WTC11 (cell line): ENCODE results near the gene GALNT7. TPM values are rescaled to one million over a fixed set of nuclear protein-coding genes. Genes with fewer than 3 reads are reported as not detected.

Source experiments
- ATAC-seq: fragments of 200-7000 bp; cut with Tn5 transposase; 2 replicates; pipeline ENCODE4 v1.10.0; 2021; ENCODE audit warnings: mild to moderate bottlenecking, moderate library complexity
- CTCF ChIA-PET: fragments of 300-600 bp; sonication (Branson Sonifier 250); formaldehyde crosslinking; loops from one replicate; lab custom pipeline; 2021; ENCODE audit warnings: antibody characterized with exemption; lab: Charles Lee
- POLR2A ChIA-PET: fragments of 350-600 bp; sonication (Branson Sonifier 250); formaldehyde crosslinking; loops from one replicate; lab custom pipeline; 2021; ENCODE audit warnings: antibody characterized with exemption; lab: Charles Lee
- DNase-seq: peaks from one replicate; pipeline ENCODE4 v3.0.0; 2021; ENCODE audit warnings: low spot score
- H3K27ac Mint-ChIP-seq: 2 replicates; pipeline ENCODE4 v1.8.0; 2021; ENCODE audit warnings: mixed read lengths
- H3K27me3 Mint-ChIP-seq: 2 replicates; pipeline ENCODE4 v1.8.0; 2021; ENCODE audit warnings: low read depth, mild to moderate bottlenecking, moderate library complexity, mixed read lengths
- H3K36me3 Mint-ChIP-seq: 2 replicates; pipeline ENCODE4 v1.8.0; 2021; ENCODE audit warnings: mixed read lengths
- H3K4me1 Mint-ChIP-seq: 2 replicates; pipeline ENCODE4 v1.8.0; 2022; ENCODE audit warnings: mixed read lengths
- H3K4me3 Mint-ChIP-seq: 2 replicates; pipeline ENCODE4 v1.8.0; 2021; ENCODE audit warnings: mild to moderate bottlenecking, moderate library complexity, mixed read lengths
- H3K9me3 Mint-ChIP-seq: 2 replicates; pipeline ENCODE4 v1.8.0; 2021; ENCODE audit warnings: mixed read lengths
- ATF1 ChIP-seq: sonication (generic); formaldehyde crosslinking; IDR thresholded peaks from 2 replicates; pipeline ENCODE4 v1.8.1; 2023; ENCODE audit warnings: mild to moderate bottlenecking, moderate library complexity, missing genetic modification reagents
- ATF6 ChIP-seq: sonication (generic); formaldehyde crosslinking; IDR thresholded peaks from 2 replicates; pipeline ENCODE4 v1.8.1; 2023; ENCODE audit warnings: mild to moderate bottlenecking, missing genetic modification reagents
- CTCF ChIP-seq: fragments of 200-600 bp; IDR thresholded peaks from 2 replicates; pipeline ENCODE4 v1.8.0; 2022; ENCODE audit warnings: antibody characterized with exemption
- ERG ChIP-seq: fragments of 250-450 bp; sonication (Bioruptor Pico); IDR thresholded peaks from 2 replicates; pipeline ENCODE4 v1.8.0; 2021; ENCODE audit warnings: mild to moderate bottlenecking
- ETV6 ChIP-seq: sonication (generic); formaldehyde crosslinking; IDR thresholded peaks from 2 replicates; pipeline ENCODE4 v1.8.1; 2022; ENCODE audit warnings: mild to moderate bottlenecking, missing genetic modification reagents
- GRHL2 ChIP-seq: fragments of 250-450 bp; sonication (Bioruptor Pico); IDR thresholded peaks from 2 replicates; pipeline ENCODE4 v1.8.0; 2022; ENCODE audit warnings: mild to moderate bottlenecking, moderate library complexity; ENCODE audit not compliant: insufficient replicate concordance, severe bottlenecking
- SP1 ChIP-seq: sonication (generic); formaldehyde crosslinking; conservative IDR thresholded peaks from 2 replicates; pipeline ENCODE4 v1.8.1; 2022; ENCODE audit warnings: missing genetic modification reagents
- STAT6 ChIP-seq: sonication (generic); formaldehyde crosslinking; conservative IDR thresholded peaks from 2 replicates; pipeline ENCODE4 v1.8.1; 2023; ENCODE audit warnings: mild to moderate bottlenecking, low read depth, missing genetic modification reagents, moderate library complexity
- USF2 ChIP-seq: sonication (generic); formaldehyde crosslinking; IDR thresholded peaks from 2 replicates; pipeline ENCODE4 v1.8.1; 2023; ENCODE audit warnings: mild to moderate bottlenecking, missing genetic modification reagents, moderate library complexity
- ZNF121 ChIP-seq: sonication (generic); formaldehyde crosslinking; IDR thresholded peaks from 2 replicates; pipeline ENCODE4 v1.8.0; 2023; ENCODE audit warnings: missing genetic modification reagents
- ZNF396 ChIP-seq: fragments of 250-450 bp; sonication (Bioruptor Pico); IDR thresholded peaks from 2 replicates; pipeline ENCODE4 v1.8.0; 2021; ENCODE audit warnings: mild to moderate bottlenecking, moderate library complexity, borderline replicate concordance
- ZNF416 ChIP-seq: fragments of 250-450 bp; sonication (Bioruptor Pico); IDR thresholded peaks from 2 replicates; pipeline ENCODE4 v1.9.0; 2021; ENCODE audit warnings: mild to moderate bottlenecking, inconsistent platforms
- ZNF423 ChIP-seq: fragments of 250-450 bp; sonication (Bioruptor Pico); IDR thresholded peaks from 2 replicates; pipeline ENCODE4 v2.1.2; 2022; ENCODE audit warnings: mild to moderate bottlenecking, moderate library complexity
- ZNF512 ChIP-seq: sonication (generic); formaldehyde crosslinking; IDR thresholded peaks from 2 replicates; pipeline ENCODE4 v1.8.1; 2022; ENCODE audit warnings: missing genetic modification reagents, borderline replicate concordance
- total RNA-seq: library from RNA; stranded (reverse); gene quantifications from 3 replicates; pipeline ENCODE4 v1.2.3, GENCODE V29; 2021

The GALNT7 gene
- total RNA-seq, 1 experiment from 2014 or later = 86.9 TPM

- TF ChIP-seq STAT6 (CRISPR knock-in tag) (no peak), USF2 (no peak), ZNF423 (CRISPR knock-in tag) (no peak), ZNF416 (CRISPR knock-in tag) (no peak), ZNF512 (CRISPR knock-in tag) (no peak), SP1 (CRISPR knock-in tag) (no peak), ERG (CRISPR knock-in tag) (no peak), ATF1 (no peak)
Measured at GRCh38 chr4:173287486-173287885, 118.9 kb downstream of the GALNT7 start (continued).

GRCh38 chr4:173288296-173288695 is 119.7 kb downstream of the GALNT7 start:
- TF ChIP-seq ZNF396 (CRISPR knock-in tag) (no peak), CTCF (peak; percentile 64; the same call in 1 of the 2 replicates)
- Mint-ChIP-seq H3K4me1 (peaks cover 2% of the 10 kb centered on the region; the same call in 1 of the 2 replicates), H3K27ac (no peak overlapping the region), H3K9me3 (peaks cover 50% of the 10 kb centered on the region), H3K27me3 (no peaks in the 10 kb centered on the region; the same call in 1 of the 2 replicates), H3K36me3 (peaks cover 51% of the 10 kb centered on the region), H3K4me3 (no peak overlapping the region)
- DNase-seq (peak; percentile 84), ATAC-seq (peak; percentile 69)
- CTCF ChIA-PET = interaction anchor here (0.7 to 1.5 kb wide), 8 partner anchors 15 to 275 kb away, joined by 3 to 5 read pairs (median 3); partner anchors contain the start of gene HMGB2
- POLR2A ChIA-PET = no interaction called here

- ATAC-seq (no peak), DNase-seq (no peak)
- Mint-ChIP-seq H3K9me3 (peaks cover 45% of the 10 kb centered on the region), H3K4me1 (peaks cover 2% of the 10 kb centered on the region; the same call in 1 of the 2 replicates), H3K4me3 (no peak overlapping the region), H3K27me3 (no peaks in the 10 kb centered on the region; the same call in 1 of the 2 replicates), H3K36me3 (peaks cover 45% of the 10 kb centered on the region), H3K27ac (no peak overlapping the region)
- CTCF ChIA-PET = interaction anchor here (0.8 to 5.3 kb wide), 4 partner anchors 13 to 275 kb away, joined by 3 to 57 read pairs (median 4); partner anchors contain the start of gene HMGB2
- TF ChIP-seq ZNF121 (CRISPR knock-in tag) = no peak
- TF ChIP-seq ZNF396 (CRISPR knock-in tag) = no peak
- no peak for TF ChIP-seq GRHL2 (CRISPR knock-in tag)
- TF ChIP-seq ATF6 (CRISPR knock-in tag) = no peak
- no peak for TF ChIP-seq ETV6
- POLR2A ChIA-PET = no interaction called here
Measured at GRCh38 chr4:173288698-173289352, 120.2 kb downstream of the GALNT7 start.
